HT1080 (cell line): ENCODE results near the gene LRP11. TPM values are rescaled to one million over a fixed set of nuclear protein-coding genes. Genes with fewer than 3 reads are reported as not detected.
"Not testable (repeated sequence)": the region's sequence is repeated elsewhere in the genome, so short reads cannot be mapped to it uniquely, and the experiment has no call there.

ENCODE experiments used
- DNase-seq: peaks from one replicate; pipeline ENCODE4 v3.0.0-alpha.2; 2015; ENCODE audit warnings: low read depth
- total RNA-seq: library from RNA; depleted of rRNA; stranded (reverse); fragments of >200 nt; shearing (Covaris generic); gene quantifications from 2 replicates; pipeline ENCODE4 v1.2.3, GENCODE V29; 2014

Gene LRP11
- total RNA-seq, 1 experiment from 2014 or later, result 17.4 TPM

DNA sequence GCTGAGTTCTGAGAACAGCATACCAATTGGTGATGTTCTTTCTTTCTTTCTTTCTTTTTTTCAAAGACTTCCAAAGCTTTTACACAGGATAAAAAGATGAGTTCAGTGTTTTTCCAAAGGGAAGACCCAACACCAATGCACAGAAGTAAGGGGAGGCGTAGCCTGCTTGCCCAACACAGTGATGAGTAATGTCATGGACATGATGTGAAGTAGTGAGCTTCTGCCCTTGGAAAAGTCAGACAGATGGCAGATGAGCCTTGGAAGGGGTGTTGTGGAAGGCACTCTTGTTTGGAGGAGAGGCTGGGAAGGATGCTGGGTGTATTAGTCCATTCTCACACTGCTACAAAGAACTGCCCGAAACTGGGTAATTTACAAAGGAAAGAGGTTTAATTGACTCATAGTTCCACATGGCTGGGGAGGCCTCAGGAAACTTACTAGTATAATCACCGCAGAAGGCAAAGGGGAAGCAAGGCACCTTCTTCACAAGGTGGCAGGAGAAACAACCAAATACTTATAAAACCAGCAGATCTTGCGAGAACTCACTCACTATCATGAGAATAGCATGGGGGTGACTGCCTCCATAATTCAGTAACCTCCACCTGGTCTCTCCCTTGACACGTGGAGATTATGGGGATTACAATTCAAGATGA, 12.6 kb downstream of the LRP11 start:
- peak; percentile 66 for DNase-seq

- DNase-seq, result not testable (repeated sequence)
These were observed 15.8 kb downstream of the LRP11 start for GRCh38 chr6:149848343-149848742.

GRCh38 chr6:149847939-149848267, 16.3 kb downstream of the LRP11 start:
- no peak for DNase-seq

DNA sequence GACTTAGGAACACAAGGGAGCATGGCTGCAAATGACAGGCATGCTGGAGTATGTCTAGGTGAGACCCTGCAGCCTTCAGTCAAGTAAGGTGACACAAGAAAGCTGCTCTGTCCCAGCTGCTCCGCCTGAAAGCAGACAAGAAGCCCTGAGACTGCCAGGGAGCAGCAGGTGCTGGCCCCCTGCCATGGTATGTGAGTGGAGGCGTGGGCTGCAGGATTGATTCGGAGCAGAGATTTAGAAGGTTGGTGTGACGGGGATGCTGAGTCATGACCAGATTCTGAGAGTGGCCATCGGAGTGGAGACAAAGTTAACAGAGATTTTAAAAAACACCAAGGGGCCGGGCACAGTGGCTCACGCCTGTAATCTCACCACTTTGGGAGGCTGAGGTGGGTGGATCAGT, 17.8 kb downstream of the LRP11 start:
- DNase-seq, result peak; percentile 87

DNA sequence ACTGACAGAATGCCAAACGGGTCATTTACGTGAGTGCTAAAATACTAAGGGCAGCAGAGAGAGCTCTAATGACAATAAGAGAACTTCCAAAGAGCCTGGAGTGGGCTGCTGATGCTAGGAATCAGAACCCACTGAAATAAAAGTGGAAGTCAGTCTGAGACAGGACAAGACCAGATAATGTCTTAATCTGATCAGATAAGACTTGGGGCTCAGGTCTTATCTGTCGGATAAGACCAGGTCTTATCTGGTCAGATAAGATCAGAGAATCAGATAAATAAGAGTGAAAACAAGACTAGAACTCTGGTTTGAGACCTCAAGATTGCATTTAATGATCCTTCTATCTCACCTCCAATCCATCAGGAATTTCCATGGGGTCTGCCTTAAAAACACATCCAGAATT, 18.6 kb downstream of the LRP11 start:
- DNase-seq, result no peak

- DNase-seq, result no peak
These were observed 19.7 kb downstream of the LRP11 start for GRCh38 chr6:149844480-149844879.

- peak; percentile 80 for DNase-seq
These were observed 20.1 kb downstream of the LRP11 start for GRCh38 chr6:149844036-149844435.

GRCh38 chr6:149843051-149843633, 21.0 kb downstream of the LRP11 start:
- no peak for DNase-seq

DNA sequence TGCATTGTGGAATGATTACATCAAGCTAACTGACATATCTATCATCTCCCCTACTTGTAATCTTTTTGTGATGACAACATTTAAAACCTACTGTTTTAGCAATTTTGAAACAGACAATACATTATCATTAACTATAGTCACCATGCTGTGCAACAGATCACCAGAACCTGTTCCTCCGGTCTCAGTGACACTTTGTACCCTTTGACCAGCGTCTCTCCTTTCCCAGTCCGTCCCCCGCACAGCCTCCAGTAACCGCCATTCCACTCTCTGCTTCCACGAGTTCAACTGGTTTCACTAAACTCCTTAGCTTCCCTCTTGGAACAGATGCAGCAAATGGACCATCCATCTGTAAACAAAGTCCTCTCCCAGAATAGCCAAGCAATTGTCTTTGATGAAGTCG, 21.8 kb downstream of the LRP11 start:
- DNase-seq, result no peak

- peak; percentile 58 for DNase-seq
These were observed 23.6 kb downstream of the LRP11 start for GRCh38 chr6:149840345-149841075.

DNA sequence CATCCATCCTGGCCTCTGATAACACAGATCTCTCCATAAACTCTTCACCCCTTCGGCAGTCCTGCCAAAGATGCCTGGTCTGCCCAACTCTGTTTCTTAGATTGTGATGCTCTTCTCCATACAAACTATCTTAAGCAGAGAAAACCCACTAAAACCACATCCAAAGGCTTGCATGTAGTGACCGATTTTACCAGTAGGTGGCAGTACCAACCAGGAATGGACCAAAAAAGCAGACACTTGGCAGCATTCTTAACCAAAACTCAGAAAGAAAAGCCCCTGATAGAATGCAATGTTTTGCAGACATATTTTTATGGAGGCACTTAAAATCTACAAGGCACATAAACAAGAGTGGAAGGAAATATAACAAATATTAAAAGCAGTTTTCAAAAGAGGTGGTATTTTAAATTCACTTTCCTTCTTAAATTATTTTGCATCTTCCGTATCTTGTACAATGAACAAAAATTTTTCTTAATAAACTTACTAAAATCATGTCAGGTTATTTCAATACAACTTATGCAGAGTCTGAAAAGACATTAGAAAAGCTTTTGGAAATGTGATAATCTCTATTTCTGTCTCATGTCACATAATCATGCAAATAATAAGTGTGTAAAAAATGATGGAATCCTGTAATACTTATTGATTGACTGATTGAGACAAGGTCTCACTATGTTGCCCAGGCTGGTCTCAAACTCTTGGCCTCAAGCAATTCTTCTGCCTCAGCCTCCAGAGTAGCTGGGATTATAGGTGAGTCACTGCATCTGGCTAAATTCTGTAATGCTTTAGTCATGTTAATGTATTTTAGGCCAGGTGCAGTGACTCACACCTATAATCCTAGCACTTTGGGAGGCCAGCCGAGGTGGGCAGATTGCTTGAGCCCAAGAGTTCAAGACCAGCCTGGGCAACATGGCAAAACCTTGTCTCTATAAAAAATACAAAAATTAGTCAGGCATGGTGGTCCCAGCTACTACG, 29.4 kb downstream of the LRP11 start:
- DNase-seq, result peak; percentile 76

DNA sequence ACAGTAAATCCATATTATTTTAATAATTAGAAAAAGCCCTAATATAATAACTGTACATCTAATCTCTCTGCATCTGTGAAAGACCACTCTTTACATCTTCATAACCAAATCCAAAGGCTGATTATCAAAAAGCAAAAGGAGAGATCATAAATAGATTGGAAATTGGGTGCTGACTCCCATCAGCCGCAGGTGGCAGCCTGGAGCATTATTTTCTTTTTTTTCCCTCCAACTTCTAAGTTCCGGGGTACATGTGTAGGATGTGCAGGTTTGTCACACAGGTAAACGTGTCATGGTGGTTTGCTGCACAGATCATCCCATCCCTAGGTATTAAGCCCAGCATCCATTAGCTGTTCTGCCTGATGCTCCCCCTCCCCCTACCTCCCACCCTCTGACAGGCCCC, 30.5 kb downstream of the LRP11 start:
- DNase-seq, result no peak

- DNase-seq, result no peak
These were observed 32.8 kb downstream of the LRP11 start for GRCh38 chr6:149831308-149831820.

DNA sequence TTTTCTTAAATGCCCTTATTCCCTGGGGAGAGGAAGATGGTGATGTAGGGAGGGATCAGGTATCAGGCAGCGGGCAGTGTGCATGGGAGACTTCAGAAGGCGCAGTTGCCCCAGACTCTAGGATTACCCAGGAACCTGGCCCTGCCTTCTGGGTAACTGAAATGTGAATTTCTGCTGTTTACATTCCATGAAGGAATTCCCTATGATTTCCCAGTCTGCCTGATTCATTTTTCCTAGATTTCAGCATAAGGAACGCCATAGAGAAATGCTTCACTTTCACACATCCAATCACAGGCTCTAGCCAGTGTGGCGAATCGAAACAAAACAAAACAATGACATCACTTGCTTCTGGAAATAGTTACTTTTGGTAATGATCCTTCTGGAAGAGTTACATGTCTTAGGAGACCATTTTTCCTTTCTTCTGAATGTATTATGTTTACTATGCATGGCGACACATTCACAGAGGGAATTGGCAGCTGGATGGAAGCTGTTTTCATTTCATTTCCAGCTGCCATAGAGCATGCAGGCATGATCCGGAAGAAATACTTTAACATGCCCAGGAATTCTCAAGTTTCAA, 33.3 kb downstream of the LRP11 start:
- no peak for DNase-seq

GRCh38 chr6:149825292-149825691, 38.9 kb downstream of the LRP11 start:
- no peak for DNase-seq

- no peak for DNase-seq
These were observed 41.1 kb downstream of the LRP11 start for GRCh38 chr6:149823013-149823412.

GRCh38 chr6:149821492-149821891, 42.7 kb downstream of the LRP11 start:
- no peak for DNase-seq

DNA sequence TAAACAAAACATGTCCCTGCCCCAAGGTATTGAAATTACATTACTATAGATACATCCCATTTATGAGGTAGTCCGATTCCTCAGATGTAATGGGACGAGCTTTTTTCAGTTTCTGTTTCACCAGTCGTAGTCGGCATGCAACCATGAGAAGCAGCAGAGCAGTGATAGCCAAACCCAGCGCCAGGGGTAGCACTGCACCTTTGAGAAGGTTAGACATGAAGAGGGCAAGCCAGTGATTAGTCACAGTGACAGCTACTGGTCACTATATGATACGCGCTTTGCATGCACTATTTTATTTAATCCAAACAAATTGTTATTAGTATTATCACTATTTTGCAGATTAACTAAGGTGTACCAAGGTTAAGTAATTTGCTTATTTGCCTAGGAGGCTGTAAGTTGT, 43.7 kb downstream of the LRP11 start:
- DNase-seq, result no peak

DNA sequence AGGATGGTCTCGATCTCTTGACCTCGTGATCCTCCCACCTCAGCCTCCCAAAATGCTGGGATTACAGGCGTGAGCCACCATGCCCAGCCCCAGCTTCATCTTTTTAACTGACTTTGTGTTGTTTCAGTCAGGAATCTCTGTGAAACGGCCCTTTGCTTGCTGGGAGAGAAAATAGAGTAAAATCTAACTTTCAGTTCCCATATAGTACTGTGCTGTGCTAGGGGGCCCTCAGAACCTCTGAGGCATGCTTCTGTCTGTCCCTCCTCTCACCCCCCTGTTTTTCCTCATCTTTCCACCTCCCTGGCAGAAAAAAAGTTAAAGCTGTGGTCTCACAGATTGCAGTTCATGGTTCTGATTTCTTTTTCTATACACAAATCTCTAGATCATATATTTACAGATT, 48.4 kb downstream of the LRP11 start:
- no peak for DNase-seq

DNA sequence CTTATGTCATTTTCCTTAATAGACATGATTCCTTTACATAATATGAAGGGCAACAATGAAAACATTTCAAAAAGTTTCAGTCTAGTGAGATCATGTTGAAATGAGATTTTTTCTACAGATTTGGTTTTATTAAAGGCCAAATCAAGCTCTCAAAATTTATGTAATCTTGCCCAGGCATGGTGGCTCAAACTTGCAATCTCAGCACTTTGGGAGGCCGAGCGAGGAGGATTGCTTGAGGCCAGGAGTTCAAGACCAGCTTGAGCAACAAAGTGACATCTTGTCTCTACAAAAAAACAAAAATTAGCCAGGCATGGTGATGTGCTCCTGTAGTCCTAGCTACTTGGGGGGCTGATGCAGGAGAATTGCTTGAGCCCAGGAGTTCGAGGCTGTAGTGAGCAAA, 50.8 kb downstream of the LRP11 start:
- no peak for DNase-seq

GRCh38 chr6:149809798-149810197, 54.4 kb downstream of the LRP11 start:
- DNase-seq, result no peak
